ENCODE results near the gene PCP4L1. TPM values are rescaled to one million over a fixed set of nuclear protein-coding genes. Genes with fewer than 3 reads are reported as not detected.
A peak's percentile ranks its signal among the peaks of the same experiment; 100 is the strongest.

Gene PCP4L1
- total and polyA plus RNA-seq, 2 donors (not counting 1 experiment from before 2014, with no cell fraction given) = not detected

GRCh38 chr1:161307230-161307768 lies 48.8 kb downstream of the PCP4L1 start:
- H3K27ac ChIP-seq (ENCODE audit: insufficient read depth, low read length) = peak overlapping the region; percentile 49
- H3K27me3 ChIP-seq (ENCODE audit: control insufficient read depth, insufficient read depth, low read length) = no peaks in the 10 kb centered on the region
- H3K9me3 ChIP-seq (ENCODE audit: control insufficient read depth, insufficient read depth, low read depth, low read length) = no peaks in the 10 kb centered on the region
- peak overlapping the region; percentile 40 for H3K4me2 ChIP-seq (ENCODE audit: extremely low read depth, insufficient read depth, low read length)
- no peak for TF ChIP-seq CTCF (conservative IDR thresholded peaks at IDR 0.05 in 1 of 2, IDR thresholded peaks at IDR 0.05 in 1 of 2; ENCODE audit: low read depth in 1 of 2, low read length in 2 of 2)
- TF ChIP-seq EZH2 (IDR thresholded peaks at IDR 0.05; ENCODE audit: low read length, missing control alignments) = no peak
- peak overlapping the region; percentile 72 for H2AFZ ChIP-seq (ENCODE audit: low read length)
- peaks cover 16% of the 10 kb centered on the region for H3K4me1 ChIP-seq (ENCODE audit: control insufficient read depth, extremely low read depth, insufficient read depth, low read length)
- H3K4me3 ChIP-seq (replicated peaks in 1 of 4; ENCODE audit: control extremely low read depth in 1 of 4, insufficient read depth in 1 of 4, low read depth in 3 of 4, low read length in 4 of 4) = no peak overlapping the region
- no peaks in the 10 kb centered on the region for H3K79me2 ChIP-seq (ENCODE audit: control insufficient read depth, insufficient read depth, low read length)
- H3K36me3 ChIP-seq (ENCODE audit: control insufficient read depth, insufficient read depth, low read length) = no peaks in the 10 kb centered on the region
- H3K9ac ChIP-seq (ENCODE audit: insufficient read depth, low read length) = no peak overlapping the region
- H4K20me1 ChIP-seq (ENCODE audit: control insufficient read depth, extremely low read depth, insufficient read depth, low read length) = no peaks in the 10 kb centered on the region
- DNase-seq (ENCODE audit: low read depth in 2 of 2) = peak in 1 of 2 donors; percentile 58

GRCh38 chr1:161307892-161308638 lies 49.5 kb downstream of the PCP4L1 start:
- Histone ChIP-seq H3K4me3 (replicated peaks in 1 of 4; ENCODE audit: control extremely low read depth in 1 of 4, insufficient read depth in 1 of 4, low read depth in 3 of 4, low read length in 4 of 4) (no peak overlapping the region), H4K20me1 (ENCODE audit: control insufficient read depth, extremely low read depth, insufficient read depth, low read length) (no peaks in the 10 kb centered on the region), H3K79me2 (ENCODE audit: control insufficient read depth, insufficient read depth, low read length) (no peaks in the 10 kb centered on the region), H3K27ac (ENCODE audit: insufficient read depth, low read length) (no peak overlapping the region), H3K9me3 (ENCODE audit: control insufficient read depth, insufficient read depth, low read depth, low read length) (no peaks in the 10 kb centered on the region), H2AFZ (ENCODE audit: low read length) (no peak overlapping the region), H3K9ac (ENCODE audit: insufficient read depth, low read length) (no peak overlapping the region), H3K4me1 (ENCODE audit: control insufficient read depth, extremely low read depth, insufficient read depth, low read length) (peaks cover 16% of the 10 kb centered on the region), H3K36me3 (ENCODE audit: control insufficient read depth, insufficient read depth, low read length) (no peaks in the 10 kb centered on the region), H3K4me2 (ENCODE audit: extremely low read depth, insufficient read depth, low read length) (no peak overlapping the region), H3K27me3 (ENCODE audit: control insufficient read depth, insufficient read depth, low read length) (no peaks in the 10 kb centered on the region)
- no peak for TF ChIP-seq EZH2 (IDR thresholded peaks at IDR 0.05; ENCODE audit: low read length, missing control alignments)
- no peak for TF ChIP-seq CTCF (conservative IDR thresholded peaks at IDR 0.05 in 1 of 2, IDR thresholded peaks at IDR 0.05 in 1 of 2; ENCODE audit: low read depth in 1 of 2, low read length in 2 of 2)
- DNase-seq (ENCODE audit: low read depth in 2 of 2) = peak; percentile 3 to 48

- Histone ChIP-seq H3K27ac (ENCODE audit: insufficient read depth, low read length) (no peak within 1 kb of the TSS), H3K27me3 (ENCODE audit: control insufficient read depth, insufficient read depth, low read length) (no peaks in the 10 kb centered on the region), H3K4me3 (replicated peaks in 1 of 4; ENCODE audit: control extremely low read depth in 1 of 4, insufficient read depth in 1 of 4, low read depth in 3 of 4, low read length in 4 of 4) (no peak within 1 kb of the TSS), H2AFZ (ENCODE audit: low read length) (no peak within 1 kb of the TSS), H3K9ac (ENCODE audit: insufficient read depth, low read length) (no peak within 1 kb of the TSS), H3K4me2 (ENCODE audit: extremely low read depth, insufficient read depth, low read length) (no peak within 1 kb of the TSS), H4K20me1 (ENCODE audit: control insufficient read depth, extremely low read depth, insufficient read depth, low read length) (no peaks in the 10 kb centered on the region), H3K9me3 (ENCODE audit: control insufficient read depth, insufficient read depth, low read depth, low read length) (no peaks in the 10 kb centered on the region), H3K36me3 (ENCODE audit: control insufficient read depth, insufficient read depth, low read length) (no peaks in the 10 kb centered on the region), H3K4me1 (ENCODE audit: control insufficient read depth, extremely low read depth, insufficient read depth, low read length) (peaks cover 17% of the 10 kb centered on the region), H3K79me2 (ENCODE audit: control insufficient read depth, insufficient read depth, low read length) (peaks cover 2% of the 10 kb centered on the region)
- no peak for DNase-seq (ENCODE audit: low read depth in 2 of 2)
- TF ChIP-seq EZH2 (IDR thresholded peaks at IDR 0.05; ENCODE audit: low read length, missing control alignments) = no peak
- no peak for TF ChIP-seq CTCF (conservative IDR thresholded peaks at IDR 0.05 in 1 of 2, IDR thresholded peaks at IDR 0.05 in 1 of 2; ENCODE audit: low read depth in 1 of 2, low read length in 2 of 2)
Measured at GRCh38 chr1:161309868-161310267, 51.3 kb downstream of the PCP4L1 start, which contains the start of gene MPZ. Gene MPZ (minus strand): TSS chr1:161309968. CDS start chr1:161309905, 63 bp downstream.
